Mucosa of descending colon (tissue), 3 donors: ENCODE results near the gene KDM8. TPM values are rescaled to one million over a fixed set of nuclear protein-coding genes. Genes with fewer than 3 reads are reported as not detected.
A peak's percentile ranks its signal among the peaks of the same experiment; 100 is the strongest.

Experiments
- ATAC-seq: fragments of 200-7000 bp; cut with Tn5 transposase; one replicate; pipeline ENCODE4 v1.9.1; 2020; ENCODE audit warnings: mild to moderate bottlenecking, moderate library complexity
- DNase-seq, 3 donors: peaks; one replicate each; pipeline ENCODE4 v3.0.0-alpha.2; 2020
- H3K36me3 ChIP-seq: fragments of 200-600 bp; one replicate; pipeline ENCODE4 v1.8.0; 2021; ENCODE audit warnings: low read depth, mild to moderate bottlenecking
- H3K4me1 ChIP-seq: fragments of 200-600 bp; one replicate; pipeline ENCODE4 v1.8.0; 2021; ENCODE audit warnings: low read depth, mild to moderate bottlenecking
- H3K4me3 ChIP-seq: fragments of 200-600 bp; one replicate; pipeline ENCODE4 v1.8.0; 2021; ENCODE audit warnings: mild to moderate bottlenecking
- H3K9me3 ChIP-seq: fragments of 200-600 bp; one replicate; pipeline ENCODE4 v1.8.0; 2021; ENCODE audit warnings: mild to moderate bottlenecking
- CTCF ChIP-seq: fragments of 200-600 bp; IDR thresholded peaks from one replicate; pipeline ENCODE4 v1.8.0; 2022; ENCODE audit warnings: antibody characterized with exemption, mild to moderate bottlenecking
- intact Hi-C, 2 donors: fragments of 100-400 bp; cut with DNase I in 1 of 2; cut with micrococcal nuclease in 1 of 2; formaldehyde crosslinking; loops; one replicate each; pipeline versions ENCODE4 v1.11.0 to v1.11.1; 2022; cut with DNase I, micrococcal nuclease
- total RNA-seq, 3 donors: library from RNA; stranded (reverse); fragmentation: NEBNext Ultra II Directional in 2 of 3; extraction: Animal tissue kit (Norgen Biotek cat#: 25700) in 2 of 3; gene quantifications; one replicate each; pipeline versions ENCODE4 v1.2.1 to v1.2.4, GENCODE V29; 2021 to 2023
- donor health status: DM: no; HTN: no; CAD: no; lungs with moderate emphysema.
- donor health status: DM: no; HTN: no; CAD: no.
- donor health status: DM: no; HTN: yes; CAD: no.

The KDM8 gene
- total RNA-seq, 3 donors from 2014 or later, result 8.7 to 12.9 (median 8.9) TPM

GRCh38 chr16:27222249-27223225 lies 19.2 kb downstream of the KDM8 start:
- no peaks in the 10 kb centered on the region for H3K9me3 ChIP-seq
- DNase-seq, result peak in 2 of 3 donors; percentile 44 to 50
- no peak for ATAC-seq
- no peaks in the 10 kb centered on the region for H3K36me3 ChIP-seq
- intact Hi-C loops, result no loop called here
- TF ChIP-seq CTCF, result no peak
- H3K4me3 ChIP-seq, result no peak overlapping the region
- peaks cover 25% of the 10 kb centered on the region for H3K4me1 ChIP-seq

- DNase-seq (peak in 2 of 3 donors; percentile 26 to 49), ATAC-seq (no peak)
- no peak overlapping the region for H3K4me3 ChIP-seq
- TF ChIP-seq CTCF, result no peak
- H3K36me3 ChIP-seq, result no peaks in the 10 kb centered on the region
- no peaks in the 10 kb centered on the region for H3K9me3 ChIP-seq
- H3K4me1 ChIP-seq, result peaks cover 25% of the 10 kb centered on the region
- intact Hi-C loops, result no loop called here
Observed at GRCh38 chr16:27223226-27223610, 19.9 kb downstream of the KDM8 start.

- intact Hi-C loops, result no loop called here
- TF ChIP-seq CTCF, result no peak
- no peak for ATAC-seq
Observed at GRCh38 chr16:27223701-27224100, 20.4 kb downstream of the KDM8 start.

GRCh38 chr16:27224271-27224737 lies 21.0 kb downstream of the KDM8 start:
- peaks cover 31% of the 10 kb centered on the region for H3K4me1 ChIP-seq
- ATAC-seq (no peak), DNase-seq (peak in 2 of 3 donors; percentile 35 to 54)
- H3K9me3 ChIP-seq, result no peaks in the 10 kb centered on the region
- intact Hi-C loops, result no loop called here
- H3K4me3 ChIP-seq, result no peak overlapping the region
- no peaks in the 10 kb centered on the region for H3K36me3 ChIP-seq
- no peak for TF ChIP-seq CTCF

More at GRCh38 chr16:27223701-27224100, 20.4 kb downstream of the KDM8 start:
- H3K4me1 ChIP-seq, result peaks cover 25% of the 10 kb centered on the region
- DNase-seq, result peak in 2 of 3 donors; percentile 17 to 29
- H3K4me3 ChIP-seq, result no peak overlapping the region
- H3K36me3 ChIP-seq, result no peaks in the 10 kb centered on the region
- H3K9me3 ChIP-seq, result no peaks in the 10 kb centered on the region

GRCh38 chr16:27224741-27225300 lies 21.5 kb downstream of the KDM8 start:
- H3K9me3 ChIP-seq, result no peaks in the 10 kb centered on the region
- H3K36me3 ChIP-seq, result no peaks in the 10 kb centered on the region
- DNase-seq (peak in 2 of 3 donors; percentile 27 to 48), ATAC-seq (no peak)
- intact Hi-C loops, result no loop called here
- TF ChIP-seq CTCF, result no peak
- H3K4me3 ChIP-seq, result no peak overlapping the region
- H3K4me1 ChIP-seq, result peaks cover 36% of the 10 kb centered on the region
